Nephron (organoid): ENCODE results near the gene LEPR.
"Not testable (repeated sequence)": the region's sequence is repeated elsewhere in the genome, so short reads cannot be mapped to it uniquely, and the experiment has no call there.

Experiments
- H3K27ac Mint-ChIP-seq, 3 experiments: 2 replicates each; pipeline ENCODE4 v1.8.0; 2020; ENCODE audit warnings: mixed read lengths in 3 of 3, mild to moderate bottlenecking in 2 of 3, moderate library complexity in 1 of 3
- H3K27me3 Mint-ChIP-seq: 2 replicates; pipeline ENCODE4 v1.8.0; 2021; ENCODE audit warnings: low read depth, mild to moderate bottlenecking, moderate library complexity, mixed read lengths
- H3K36me3 Mint-ChIP-seq: 2 replicates; pipeline ENCODE4 v1.8.0; 2020; ENCODE audit warnings: low read depth, mixed read lengths
- H3K4me1 Mint-ChIP-seq: 2 replicates; pipeline ENCODE4 v1.8.0; 2020; ENCODE audit warnings: mixed read lengths
- H3K4me3 Mint-ChIP-seq, 3 experiments: 2 replicates each; pipeline ENCODE4 v1.8.0; 2020; ENCODE audit warnings: mild to moderate bottlenecking in 3 of 3, mixed read lengths in 3 of 3, moderate library complexity in 2 of 3
- H3K9me3 Mint-ChIP-seq: 2 replicates; pipeline ENCODE4 v1.8.0; 2020; ENCODE audit warnings: mixed read lengths
- TF ChIP-seq, protein P1 (sequence below), 3 experiments: fragments of 200-600 bp; sonication (generic); IDR thresholded peaks; one replicate each; pipeline ENCODE4 v1.5.0; 2021; ENCODE audit warnings: antibody characterized with exemption in 3 of 3; ENCODE audit not compliant: unreplicated experiment in 3 of 3

LEPR gene

DNA sequence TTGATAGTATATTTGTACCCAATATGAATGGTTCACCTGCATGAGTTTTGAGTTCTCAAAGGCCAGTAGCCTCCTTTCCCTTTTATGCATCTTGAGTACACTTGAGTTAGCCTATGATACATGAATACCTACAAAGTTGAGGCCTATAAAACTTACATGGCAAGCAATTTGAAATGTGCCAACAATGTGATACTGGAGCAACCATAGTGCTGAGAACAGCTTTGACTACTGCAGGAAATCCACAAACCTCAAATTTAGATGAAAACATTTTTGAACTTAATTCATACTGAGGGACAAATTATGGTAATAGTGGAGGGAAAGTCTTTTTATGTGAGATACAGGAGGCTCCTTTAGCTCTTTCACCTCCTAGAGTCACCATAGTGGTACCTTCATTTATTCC, 37.4 kb downstream of the LEPR start:
- TF ChIP-seq, protein P1, sequence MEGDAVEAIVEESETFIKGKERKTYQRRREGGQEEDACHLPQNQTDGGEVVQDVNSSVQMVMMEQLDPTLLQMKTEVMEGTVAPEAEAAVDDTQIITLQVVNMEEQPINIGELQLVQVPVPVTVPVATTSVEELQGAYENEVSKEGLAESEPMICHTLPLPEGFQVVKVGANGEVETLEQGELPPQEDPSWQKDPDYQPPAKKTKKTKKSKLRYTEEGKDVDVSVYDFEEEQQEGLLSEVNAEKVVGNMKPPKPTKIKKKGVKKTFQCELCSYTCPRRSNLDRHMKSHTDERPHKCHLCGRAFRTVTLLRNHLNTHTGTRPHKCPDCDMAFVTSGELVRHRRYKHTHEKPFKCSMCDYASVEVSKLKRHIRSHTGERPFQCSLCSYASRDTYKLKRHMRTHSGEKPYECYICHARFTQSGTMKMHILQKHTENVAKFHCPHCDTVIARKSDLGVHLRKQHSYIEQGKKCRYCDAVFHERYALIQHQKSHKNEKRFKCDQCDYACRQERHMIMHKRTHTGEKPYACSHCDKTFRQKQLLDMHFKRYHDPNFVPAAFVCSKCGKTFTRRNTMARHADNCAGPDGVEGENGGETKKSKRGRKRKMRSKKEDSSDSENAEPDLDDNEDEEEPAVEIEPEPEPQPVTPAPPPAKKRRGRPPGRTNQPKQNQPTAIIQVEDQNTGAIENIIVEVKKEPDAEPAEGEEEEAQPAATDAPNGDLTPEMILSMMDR (IDR thresholded peaks at IDR 0.05; ENCODE audit: unreplicated experiment in 3 of 3): no peak
- Mint-ChIP-seq H3K4me1 (no peaks in the 10 kb centered on the region), H3K9me3 (peaks cover 24% of the 10 kb centered on the region), H3K36me3 (peaks cover 11% of the 10 kb centered on the region), H3K27ac (no peak overlapping the region), H3K4me3 (no peak overlapping the region), H3K27me3 (no peaks in the 10 kb centered on the region)

DNA sequence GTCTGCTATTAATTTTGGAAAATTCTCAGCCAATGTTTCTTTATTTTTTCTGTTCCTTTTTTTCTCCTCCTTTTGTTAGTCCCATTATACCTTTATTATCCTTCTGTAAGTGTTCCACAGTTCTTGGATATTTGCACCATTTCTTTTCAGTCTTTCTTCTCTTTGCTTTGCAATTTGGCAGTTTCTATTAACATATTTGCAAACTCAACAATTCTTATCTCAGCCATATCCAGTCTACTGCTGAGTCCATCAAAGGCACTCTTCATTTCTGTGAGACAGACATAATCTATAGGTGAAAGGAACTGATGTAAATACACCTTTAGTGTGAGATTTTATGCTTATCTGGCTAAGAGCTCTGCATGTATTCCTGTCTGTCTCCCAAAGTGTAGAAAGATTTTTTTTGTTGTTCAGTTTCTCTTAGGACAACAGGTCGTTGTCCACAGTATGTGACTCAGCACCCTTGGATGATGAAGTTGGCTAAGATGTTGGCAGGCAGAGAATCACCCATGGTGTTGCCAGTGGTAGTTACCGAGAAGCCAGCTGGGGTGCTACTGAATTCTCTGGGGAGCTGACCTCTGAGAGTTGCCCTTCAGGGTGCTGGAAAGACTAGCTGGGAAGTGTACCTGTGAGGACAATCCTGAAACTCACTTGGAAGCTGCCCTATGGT, 38.4 kb downstream of the LEPR start:
- TF ChIP-seq, protein P1 (IDR thresholded peaks at IDR 0.05; ENCODE audit: unreplicated experiment in 3 of 3): no peak
- H3K4me1 Mint-ChIP-seq: no peaks in the 10 kb centered on the region
- H3K36me3 Mint-ChIP-seq: peaks cover 11% of the 10 kb centered on the region
- no peak overlapping the region for H3K4me3 Mint-ChIP-seq
- no peaks in the 10 kb centered on the region for H3K27me3 Mint-ChIP-seq
- H3K27ac Mint-ChIP-seq: no peak overlapping the region
- H3K9me3 Mint-ChIP-seq: peaks cover 29% of the 10 kb centered on the region

DNA sequence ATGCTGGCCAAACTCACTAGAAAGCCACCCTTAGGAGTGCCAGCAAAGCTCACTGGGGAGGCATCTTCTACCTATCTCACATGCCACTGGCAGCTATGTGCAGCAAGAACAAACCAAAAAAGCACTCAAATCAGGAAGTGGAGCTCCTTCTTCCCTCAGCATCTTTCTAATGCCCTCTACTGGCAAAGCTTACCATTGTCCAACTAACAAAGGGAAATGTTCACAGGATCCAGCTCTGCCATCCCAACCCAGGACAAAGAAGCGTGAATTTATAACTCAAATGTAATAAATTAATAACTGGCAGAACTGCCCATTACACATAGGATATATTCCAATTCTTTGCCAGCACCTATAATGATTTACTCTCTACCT, 38.9 kb downstream of the LEPR start:
- no peak overlapping the region for H3K4me3 Mint-ChIP-seq
- H3K9me3 Mint-ChIP-seq: peaks cover 33% of the 10 kb centered on the region
- peaks cover 11% of the 10 kb centered on the region for H3K36me3 Mint-ChIP-seq
- TF ChIP-seq, protein P1 (IDR thresholded peaks at IDR 0.05; ENCODE audit: unreplicated experiment in 3 of 3): peak; percentile 19 to 32 (median 25)
- H3K27ac Mint-ChIP-seq: no peak overlapping the region
- no peaks in the 10 kb centered on the region for H3K4me1 Mint-ChIP-seq
- no peaks in the 10 kb centered on the region for H3K27me3 Mint-ChIP-seq

DNA sequence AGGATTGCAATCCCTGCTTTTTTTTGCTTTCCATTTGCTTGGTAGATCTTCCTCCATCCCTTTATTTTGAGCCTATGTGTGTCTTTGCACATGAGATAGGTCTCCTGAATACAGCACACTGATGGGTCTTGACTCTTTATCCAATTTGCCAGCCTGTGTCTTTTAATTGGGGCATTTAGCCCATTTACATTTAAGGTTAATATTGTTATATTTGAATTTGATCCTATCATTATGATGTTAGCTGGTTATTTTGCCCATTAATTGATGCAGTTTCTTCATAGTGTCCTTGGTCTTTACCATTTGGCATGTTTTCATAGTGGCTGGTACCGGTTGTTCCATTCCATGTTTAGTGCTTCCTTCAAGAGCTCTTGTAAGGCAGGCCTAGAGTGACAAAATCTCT, 45.4 kb downstream of the LEPR start:
- H3K4me1 Mint-ChIP-seq, H3K27ac Mint-ChIP-seq, H3K27me3 Mint-ChIP-seq: not testable (repeated sequence)

DNA sequence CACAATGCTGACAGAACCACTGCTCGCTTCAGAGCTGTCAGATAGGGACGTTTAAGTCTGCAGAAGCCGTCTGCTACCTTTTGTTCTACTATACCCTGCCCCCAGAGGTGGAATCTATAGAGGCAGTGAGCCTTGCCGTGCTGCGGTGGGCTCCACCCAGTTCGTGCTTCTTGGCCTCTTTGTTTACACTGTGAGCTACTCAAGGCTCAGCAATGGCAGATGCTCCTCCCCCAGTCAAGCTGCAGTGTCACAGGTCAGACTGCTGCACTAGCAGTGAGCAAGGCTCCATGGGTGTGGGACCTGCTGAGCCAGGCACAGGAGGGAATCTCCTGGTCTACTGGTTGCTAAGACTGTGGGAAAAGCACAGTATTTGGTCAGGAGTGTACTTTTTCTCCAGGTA, 47.1 kb downstream of the LEPR start:
- peaks cover 27% of the 10 kb centered on the region for H3K9me3 Mint-ChIP-seq
- TF ChIP-seq, protein P1 (IDR thresholded peaks at IDR 0.05; ENCODE audit: unreplicated experiment in 3 of 3): no peak

More for the DNA sequence above, 45.4 kb downstream of the LEPR start:
- H3K4me3 Mint-ChIP-seq: not testable (repeated sequence)
- Mint-ChIP-seq H3K36me3 (peaks cover 11% of the 10 kb centered on the region), H3K9me3 (peaks cover 27% of the 10 kb centered on the region)

DNA sequence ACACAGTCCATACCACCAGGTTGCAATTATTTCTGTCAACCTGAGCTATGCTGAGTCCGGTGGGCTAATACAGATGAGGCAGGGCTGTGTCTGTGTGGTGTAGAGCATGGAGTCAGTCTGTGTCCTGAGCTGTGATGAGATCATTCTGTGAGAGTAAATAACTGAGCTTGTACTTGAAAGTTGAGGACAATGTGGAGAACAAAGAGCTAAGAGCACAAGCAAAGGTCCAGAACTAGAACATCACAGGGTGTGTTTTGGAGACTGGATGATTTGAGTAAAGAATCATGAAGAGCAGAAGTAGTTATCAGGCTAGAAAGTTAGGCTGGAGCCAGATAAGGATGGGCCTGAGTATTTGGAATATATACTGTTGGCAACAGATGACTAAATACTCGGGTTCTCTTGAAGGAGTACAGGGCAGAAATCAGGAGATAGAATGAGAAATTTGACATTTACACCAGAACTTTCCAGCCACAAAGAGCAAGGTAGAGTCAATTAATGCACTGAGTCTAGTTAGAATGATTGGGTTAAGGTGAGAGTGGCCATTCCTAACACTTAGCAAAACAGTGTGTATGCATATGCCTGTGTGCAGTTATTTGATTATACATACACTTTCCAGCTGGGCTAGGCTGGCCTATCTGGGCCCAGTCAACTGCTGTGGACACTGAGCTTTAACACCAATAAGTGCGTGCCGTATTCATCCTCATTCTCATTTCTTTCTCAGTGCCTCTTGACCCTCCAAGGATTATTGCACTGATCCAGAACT, 48.8 kb downstream of the LEPR start:
- Mint-ChIP-seq H3K27me3 (no peaks in the 10 kb centered on the region), H3K4me1 (no peaks in the 10 kb centered on the region), H3K27ac (no peak overlapping the region), H3K36me3 (peaks cover 11% of the 10 kb centered on the region), H3K4me3 (no peak overlapping the region), H3K9me3 (peaks cover 12% of the 10 kb centered on the region)
- TF ChIP-seq, protein P1 (IDR thresholded peaks at IDR 0.05; ENCODE audit: unreplicated experiment in 3 of 3): no peak

More for the DNA sequence above, 47.1 kb downstream of the LEPR start:
- Mint-ChIP-seq H3K36me3 (peaks cover 11% of the 10 kb centered on the region), H3K4me1 (no peaks in the 10 kb centered on the region), H3K27ac (no peak overlapping the region), H3K27me3 (no peaks in the 10 kb centered on the region), H3K4me3 (no peak overlapping the region)
